HG02678 (cell line): ENCODE measurements around the gene CADM2.

Experiments
- ATAC-seq: cut with Tn5 transposase; IDR thresholded peaks from one replicate; pipeline ENCODE4 v1.9.1; 2021; ENCODE audit warnings: mild to moderate bottlenecking, moderate library complexity; ENCODE audit not compliant: unreplicated experiment

CADM2 gene

DNA sequence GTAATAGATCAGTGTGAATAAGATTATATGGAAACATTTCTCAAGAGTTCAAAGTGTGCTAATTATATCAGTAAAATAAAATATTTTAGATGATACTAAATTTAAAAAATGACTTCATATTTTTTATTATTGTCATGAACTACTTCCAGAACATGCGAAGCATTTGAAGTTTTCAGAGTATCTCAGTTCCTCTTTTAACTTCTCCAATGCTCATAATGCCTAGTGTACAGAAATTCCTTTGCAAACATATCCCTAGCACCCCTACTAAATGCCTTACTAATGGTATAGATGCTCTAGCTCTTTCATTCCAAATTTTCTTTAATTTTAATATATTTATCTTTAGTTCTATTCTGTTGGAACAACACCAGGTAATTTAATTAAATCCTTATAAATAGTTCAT is 580.4 kb downstream of the CADM2 start:
- no peak for ATAC-seq

DNA sequence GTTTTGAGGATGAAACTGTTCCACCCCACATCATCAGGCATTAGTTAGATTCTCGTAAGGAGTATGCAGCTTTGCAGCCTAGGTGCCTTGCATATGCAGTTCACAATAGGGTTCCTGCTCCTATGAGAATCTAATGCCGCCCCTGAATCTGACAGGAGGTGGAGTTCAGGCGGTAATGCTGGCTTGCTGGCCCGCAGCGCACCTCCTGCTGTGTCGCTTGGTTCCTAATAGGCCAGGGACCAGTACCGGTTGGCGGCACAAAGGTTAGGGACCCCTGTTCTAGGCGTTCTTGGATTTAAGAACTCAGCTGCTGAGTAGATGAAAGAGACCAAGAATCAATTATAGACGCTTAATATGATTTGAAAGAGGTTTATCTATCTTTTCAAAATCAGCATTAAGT is 595.4 kb downstream of the CADM2 start:
- no peak for ATAC-seq

DNA sequence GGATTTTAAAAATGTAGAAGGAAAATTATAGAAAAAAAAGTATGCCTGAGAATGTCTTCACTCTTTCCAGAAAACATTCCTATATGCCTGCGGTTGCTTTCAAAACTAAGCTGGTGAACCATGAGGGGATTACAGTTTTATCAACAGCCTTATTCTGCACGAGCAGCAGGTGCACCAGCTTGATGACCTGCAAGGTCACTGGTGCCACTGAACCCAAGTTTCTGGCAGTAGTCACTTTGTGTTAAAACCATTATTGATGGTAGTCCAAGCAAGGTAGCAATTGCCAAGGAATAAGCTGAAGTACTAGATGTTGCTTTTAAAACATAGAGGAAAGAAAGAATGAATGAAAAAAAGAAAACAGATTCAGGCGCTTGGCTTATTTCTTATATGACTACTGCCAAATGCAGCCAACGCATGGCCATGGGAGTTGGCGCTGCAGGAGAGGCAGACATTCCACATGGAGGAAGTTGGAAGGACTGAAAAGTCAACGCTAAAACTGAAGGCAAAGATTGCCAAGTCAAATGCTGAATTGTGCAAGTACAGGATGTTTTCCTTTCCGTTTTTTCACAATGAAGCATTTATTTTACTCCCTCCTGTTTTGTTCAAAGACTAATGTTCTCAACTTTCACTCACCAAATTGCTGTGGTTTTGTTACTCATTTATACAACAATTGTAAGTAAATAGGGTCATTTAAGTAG is 601.4 kb downstream of the CADM2 start:
- ATAC-seq, result no peak

DNA sequence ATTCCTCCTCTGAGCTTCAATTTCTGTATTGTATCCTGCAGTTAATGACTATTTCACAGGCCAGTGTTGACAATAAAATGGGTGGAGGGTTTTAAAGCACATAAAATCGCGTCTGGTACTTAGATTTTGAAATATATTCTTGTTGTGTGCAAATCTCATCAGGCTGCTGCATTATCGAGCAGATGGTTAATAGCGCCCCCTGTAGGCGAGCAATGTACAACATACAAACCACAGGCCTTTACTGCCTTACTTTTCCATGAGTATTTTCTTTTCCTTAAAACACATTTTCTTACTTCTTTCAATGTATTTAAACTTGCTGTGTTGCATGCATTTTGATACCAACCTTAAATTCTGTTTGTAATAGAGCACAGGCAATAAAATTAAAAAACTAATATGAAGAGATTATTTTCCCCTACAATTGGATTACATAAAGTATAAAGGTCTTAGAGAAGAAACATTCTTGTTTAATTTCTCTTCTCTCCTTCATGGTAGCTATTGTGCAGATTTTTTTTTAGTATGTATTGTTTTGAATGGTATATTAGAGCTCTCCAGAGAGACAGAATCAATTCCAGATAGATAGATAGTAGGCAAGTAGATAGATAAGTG is 608.4 kb downstream of the CADM2 start:
- ATAC-seq, result no peak

DNA sequence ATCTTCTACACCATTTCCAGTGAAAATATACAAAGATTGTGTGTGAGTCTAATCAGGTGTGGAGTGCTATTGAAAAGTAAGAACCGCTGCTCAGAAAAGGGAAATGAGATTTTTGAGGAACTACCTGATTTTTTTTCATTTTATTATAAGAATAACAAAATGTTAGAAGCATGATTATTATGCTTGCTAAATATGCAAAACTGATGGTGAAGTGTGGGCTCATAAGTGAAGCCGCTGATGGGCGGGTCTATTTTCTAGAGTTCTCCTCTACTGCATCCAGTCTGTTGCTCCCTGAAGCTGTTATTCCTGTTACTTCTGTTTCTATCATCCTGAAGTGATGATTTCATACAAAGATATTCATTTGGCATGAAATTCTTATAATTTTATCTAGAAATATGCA is 612.0 kb downstream of the CADM2 start:
- no peak for ATAC-seq

DNA sequence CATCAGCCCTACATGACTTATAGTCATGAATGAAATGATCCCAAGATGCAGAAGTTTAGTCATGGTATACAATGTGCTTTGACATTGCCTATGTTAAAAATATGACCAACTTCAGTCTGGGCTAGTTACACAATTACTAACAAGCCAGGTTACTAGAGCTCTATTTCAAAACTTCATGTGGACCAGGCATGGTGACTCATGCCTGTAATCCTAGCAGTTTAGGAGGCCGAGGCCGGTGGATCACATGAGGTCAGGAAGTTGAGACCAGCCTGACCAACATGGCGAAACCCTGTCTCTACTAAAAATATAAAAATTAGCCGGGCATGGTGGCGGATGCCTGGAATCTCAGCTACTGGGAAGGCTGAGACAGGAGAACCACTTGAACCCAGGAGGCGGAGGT is 613.0 kb downstream of the CADM2 start:
- no peak for ATAC-seq

DNA sequence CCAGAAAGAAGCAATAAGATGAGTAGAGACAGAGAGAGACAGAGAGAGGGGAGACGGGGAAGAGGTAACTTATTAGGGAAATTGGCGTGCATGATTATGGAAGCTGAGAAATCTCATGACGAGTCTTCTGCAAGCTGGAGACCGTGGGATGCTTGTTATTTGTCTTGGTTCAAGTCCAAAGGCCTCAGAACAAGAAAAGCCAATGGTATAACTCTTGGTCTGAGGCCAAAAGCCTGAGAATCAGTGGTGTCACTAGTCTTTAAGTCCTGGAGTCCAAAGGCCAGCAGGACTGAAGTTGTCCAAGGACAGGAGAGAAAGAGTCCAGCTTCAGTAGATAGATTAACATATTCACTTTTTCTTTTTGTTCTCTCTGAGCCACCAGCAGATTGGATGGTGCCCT is 613.6 kb downstream of the CADM2 start:
- ATAC-seq, result no peak

DNA sequence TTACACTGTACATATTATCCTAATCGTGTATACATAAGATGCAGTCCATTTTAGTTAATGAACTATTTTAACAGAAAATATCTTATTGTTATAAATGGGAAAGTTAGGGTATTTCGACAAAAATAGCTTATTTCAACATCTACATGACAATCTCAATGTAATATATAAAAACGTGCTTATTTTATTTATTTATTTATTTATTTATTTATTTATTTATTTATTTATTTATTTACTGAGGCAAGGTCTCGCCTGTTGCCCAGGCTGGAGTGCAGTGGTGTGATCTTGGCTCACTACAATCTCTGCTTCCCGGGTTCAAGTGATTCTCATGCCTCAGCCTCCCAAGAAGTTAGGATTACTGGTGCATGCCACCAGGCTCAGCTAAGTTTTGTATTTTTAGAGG is 614.2 kb downstream of the CADM2 start:
- no peak for ATAC-seq

DNA sequence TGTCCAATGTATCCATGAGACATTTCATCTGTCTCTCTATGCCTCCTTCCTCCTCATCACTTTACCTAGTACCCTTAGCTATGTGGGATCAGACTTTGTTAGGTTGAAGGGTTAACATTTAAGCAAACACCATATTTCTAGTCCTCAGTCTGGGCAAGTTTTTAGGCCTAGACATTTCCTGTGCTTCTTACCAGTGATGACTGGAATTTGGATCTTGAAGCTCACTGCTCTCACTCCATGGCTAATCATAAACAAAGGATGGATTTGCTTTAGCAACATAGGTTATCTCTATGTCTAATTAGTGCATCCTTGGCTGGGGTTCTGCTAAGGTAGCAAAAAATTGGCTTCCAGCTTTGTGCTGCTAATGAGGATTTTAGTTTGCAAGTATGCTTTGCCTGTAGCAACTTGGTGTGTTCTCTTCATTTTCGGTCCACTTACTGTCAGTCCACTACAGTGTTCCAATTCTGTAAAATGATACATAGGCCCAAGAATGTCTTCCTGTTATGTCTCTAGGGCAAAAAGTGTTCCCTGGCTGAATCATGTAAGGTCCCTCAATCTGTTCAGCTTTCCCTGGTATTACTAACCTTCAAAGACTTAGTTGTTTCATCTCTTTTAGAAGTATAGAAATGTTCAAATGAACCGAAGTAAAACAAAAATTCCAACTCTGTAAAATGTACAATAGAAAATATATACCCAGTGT is 615.4 kb downstream of the CADM2 start:
- no peak for ATAC-seq

DNA sequence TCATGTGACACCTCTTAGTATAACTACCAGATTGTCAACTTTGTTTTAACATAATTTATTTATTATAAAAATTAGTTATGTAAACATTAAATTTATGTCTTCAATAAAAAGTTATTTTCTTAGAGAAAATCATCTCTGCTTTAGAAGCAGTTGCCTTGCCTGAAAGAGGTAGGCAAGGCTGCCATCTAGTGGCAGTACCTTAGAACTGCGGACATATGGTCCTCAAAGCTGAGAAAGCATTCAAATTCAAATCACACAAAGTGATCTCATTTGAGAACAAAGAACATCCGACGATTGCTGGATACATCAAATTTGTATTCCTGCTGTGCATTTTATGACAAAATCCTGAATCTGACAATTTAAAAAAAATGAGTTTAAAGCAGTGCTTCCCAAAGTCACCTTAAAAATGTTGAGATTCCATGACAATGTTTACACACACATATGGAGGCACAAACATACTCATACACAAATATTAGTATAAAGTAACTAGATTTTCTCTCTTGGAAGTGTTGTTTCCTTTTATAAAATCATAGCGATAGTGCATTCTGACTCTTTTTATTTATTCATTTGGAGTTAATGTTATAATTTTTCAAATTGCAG is 617.4 kb downstream of the CADM2 start:
- ATAC-seq, result peak; percentile 84

DNA sequence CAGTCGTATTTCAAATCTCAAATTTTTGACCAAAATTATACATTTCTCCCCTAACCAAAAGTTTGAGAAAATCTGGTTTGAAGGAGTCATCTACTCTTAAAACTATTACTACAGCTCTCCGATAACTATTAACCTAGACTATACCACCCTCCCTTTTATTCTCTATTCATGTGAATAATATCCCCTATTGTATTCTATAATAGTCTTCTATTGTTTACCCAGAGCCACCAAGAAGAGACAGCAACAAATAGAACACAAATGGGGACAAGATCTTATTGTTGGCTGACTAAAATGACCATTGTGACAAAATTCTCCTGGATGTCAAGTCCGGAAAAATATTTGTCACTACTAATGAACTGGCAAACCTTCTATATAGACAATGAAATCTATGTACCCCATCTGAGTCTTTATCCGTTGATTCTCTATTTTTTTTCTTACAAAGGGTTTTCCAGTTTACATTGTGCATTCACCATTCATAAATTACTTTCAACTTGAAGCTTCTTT is 618.0 kb downstream of the CADM2 start:
- no peak for ATAC-seq

DNA sequence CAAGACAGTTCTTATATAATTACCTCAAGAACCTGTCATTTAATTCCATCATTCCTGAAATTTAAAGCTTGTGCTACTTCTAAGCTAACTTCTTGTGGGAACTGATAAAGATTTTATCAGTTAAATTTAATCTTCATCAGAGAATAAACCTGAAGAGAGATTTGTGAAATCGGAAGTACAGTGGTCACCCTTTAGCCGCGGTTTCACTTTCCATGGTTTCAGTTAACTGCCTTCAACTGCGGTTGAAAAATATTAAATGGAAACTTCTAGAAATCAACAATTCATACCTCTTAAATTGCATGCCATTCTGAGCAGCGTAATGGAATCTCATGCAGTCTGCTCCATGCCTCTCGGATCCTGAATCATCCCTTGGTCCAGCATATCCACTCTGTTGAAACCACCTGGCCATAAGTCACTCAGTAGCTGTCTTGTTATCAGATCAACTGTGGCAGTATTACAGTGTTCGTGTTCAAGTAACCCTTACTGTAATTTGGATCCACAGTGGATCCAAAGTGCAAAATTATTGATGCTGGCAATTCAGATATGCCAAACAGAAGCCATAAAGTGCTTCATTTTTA is 626.1 kb downstream of the CADM2 start:
- peak; percentile 72 for ATAC-seq

DNA sequence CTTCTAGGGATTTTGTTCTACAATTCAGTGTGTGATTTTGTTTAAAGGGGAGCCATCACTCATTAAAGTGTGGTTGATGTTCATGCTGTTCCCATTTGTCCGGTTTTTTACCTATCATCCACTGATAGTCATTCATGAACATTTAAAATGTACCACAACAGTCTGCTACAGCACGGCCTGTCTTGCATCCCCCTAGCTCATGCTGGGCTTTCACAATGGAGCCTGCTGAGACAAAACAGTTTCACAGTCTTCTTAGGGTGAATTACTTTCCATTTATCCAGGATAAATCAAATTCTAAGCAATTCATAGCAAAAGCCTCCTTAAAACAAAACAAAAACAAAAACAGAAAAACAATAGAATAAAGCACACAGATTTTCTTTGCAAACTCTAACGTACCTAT is 627.2 kb downstream of the CADM2 start:
- ATAC-seq, result no peak

DNA sequence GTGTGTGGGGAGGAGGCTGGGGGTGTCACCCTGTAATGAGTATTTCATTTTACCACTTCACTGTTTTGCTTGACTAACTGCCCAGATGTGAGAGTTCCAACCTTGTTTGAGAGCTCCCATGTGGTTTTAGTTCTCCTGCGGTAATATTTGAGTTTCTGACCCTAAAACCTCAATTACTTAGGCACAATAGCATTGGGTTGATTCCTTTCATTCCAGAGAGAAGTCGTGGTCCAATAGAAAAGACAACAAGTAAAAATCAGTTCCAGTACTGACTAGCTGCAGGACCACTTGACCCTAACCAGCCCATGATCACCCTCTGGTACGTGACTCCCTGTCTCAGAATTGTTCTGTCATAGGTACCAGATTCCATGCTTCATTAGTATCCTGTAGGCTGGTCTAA is 630.4 kb downstream of the CADM2 start:
- ATAC-seq, result no peak

DNA sequence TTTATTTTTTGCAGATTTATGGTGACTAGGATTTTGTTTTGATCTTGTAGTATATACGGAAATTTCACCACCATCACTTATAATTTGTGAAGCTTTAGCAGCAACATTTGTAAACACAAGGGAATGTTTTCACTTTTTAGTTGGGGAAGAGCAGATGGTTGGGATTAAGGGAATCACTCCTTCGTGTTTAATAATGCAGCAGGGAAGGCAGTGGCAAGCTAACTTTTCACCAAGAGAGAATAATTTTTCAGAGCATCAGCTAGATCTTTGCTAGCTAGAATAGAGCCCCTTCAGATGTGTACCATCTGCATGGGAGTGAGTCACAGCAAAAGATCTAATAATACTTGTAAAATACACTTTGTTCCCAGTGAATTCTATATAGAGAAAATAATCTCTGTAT is 632.7 kb downstream of the CADM2 start:
- ATAC-seq, result no peak

DNA sequence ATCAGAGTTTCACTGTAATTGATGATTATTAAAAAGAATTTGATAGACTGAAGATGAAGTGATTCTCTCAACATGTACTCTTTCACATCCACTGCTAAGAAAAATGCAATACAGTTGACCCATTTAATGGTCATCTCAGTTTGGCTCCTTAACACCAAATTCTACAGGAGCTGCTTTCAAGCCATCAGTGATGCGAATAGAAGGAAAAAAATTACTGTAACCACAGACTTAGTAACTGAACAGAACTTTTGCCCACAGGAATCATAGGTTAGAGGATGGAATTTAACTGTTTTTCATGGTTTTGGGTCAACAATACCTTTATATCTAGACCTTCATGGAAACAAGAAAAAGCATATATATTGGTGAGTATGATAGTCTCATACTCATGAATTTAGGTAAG is 633.5 kb downstream of the CADM2 start:
- ATAC-seq, result no peak

DNA sequence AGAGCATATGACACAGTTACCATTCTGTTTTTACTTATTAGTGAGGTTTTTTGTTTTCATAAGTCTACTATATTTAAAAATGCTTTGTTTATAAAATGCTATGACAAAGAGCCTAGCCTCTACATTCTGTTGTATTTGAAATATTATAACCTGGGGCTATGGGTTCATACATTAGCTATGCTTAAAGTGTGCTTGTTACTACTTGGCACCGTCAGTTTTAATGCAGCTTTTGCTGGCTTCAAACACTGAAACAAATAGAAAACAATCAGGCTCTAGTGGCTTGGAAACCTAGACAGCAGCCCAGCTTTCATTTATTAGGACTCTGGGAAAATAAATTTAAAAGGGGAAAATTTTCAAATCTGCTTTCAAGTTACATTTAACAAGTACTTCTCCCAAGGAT is 635.9 kb downstream of the CADM2 start:
- no peak for ATAC-seq

DNA sequence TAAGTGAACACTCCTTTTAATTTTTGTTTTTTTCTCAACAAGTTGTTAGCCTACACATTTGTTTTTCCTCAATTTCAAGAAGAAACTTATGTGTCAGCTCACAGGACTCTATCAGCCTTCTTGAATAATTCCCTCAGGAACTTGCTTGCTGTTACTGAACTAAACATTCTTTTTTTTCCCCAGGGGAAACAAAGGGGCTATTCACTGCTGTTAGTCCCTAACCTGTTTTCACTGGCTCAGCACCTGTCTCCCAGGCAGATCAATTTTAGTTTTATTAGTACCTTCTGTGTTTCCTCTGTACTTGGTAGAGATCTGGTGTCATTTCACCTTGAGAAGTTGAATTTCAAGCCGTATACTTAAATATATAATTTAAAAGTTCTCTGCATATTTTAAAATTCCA is 644.6 kb downstream of the CADM2 start:
- no peak for ATAC-seq

DNA sequence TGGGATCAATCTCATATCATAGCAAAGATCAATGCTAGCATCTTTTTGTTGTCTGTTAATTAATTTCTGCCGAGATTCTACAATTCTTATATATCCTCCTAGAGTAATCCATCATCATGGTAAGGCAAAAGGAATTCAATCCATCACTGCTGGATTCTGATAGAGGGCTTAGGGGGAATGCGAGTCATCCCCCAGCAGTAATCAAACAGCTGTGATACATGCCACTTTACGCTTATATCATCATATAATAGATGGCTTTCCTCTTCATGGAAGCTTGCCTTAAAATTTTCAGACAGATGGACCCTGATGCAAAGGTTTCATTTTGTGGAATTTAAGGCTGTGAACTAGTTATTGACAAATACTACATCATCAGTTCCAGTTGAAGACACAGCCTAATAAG is 645.9 kb downstream of the CADM2 start:
- ATAC-seq, result no peak

DNA sequence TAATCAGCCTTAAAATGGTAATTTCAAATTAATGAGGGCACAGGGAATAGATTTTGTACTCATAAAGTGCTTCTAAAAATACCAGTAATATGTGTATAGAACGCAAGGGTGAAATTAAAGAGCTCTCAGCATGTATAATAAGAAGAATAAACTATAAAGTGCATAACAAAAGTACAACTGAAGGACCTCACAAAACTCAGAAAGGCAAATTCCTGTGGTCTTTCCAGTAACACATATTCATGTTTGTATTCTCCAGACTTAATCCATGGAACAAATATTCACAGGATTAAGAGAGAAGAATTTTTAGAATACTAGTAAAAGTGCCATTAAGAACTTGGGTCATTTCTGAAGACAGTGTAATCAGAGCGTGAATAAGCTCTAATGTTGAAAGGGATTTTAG is 646.3 kb downstream of the CADM2 start:
- ATAC-seq, result no peak

DNA sequence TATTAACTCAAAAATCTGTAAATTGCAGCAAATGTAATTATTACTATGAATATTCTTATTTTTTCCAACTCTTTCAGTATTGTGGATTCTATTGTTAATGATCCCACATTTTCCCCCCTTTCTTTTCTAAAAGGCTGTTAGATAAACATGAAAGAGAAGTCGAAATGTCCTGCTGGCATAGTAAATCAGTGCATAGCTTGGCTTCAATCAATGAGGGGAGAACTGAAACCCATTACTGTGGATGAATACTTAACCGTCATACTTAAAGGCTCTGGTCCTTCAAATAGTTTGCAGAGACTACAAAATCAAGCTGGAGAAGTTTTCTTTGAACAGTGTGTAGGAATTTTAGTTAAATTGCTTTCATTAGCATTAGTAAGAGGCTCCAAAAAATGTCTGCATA is 667.9 kb downstream of the CADM2 start:
- no peak for ATAC-seq

DNA sequence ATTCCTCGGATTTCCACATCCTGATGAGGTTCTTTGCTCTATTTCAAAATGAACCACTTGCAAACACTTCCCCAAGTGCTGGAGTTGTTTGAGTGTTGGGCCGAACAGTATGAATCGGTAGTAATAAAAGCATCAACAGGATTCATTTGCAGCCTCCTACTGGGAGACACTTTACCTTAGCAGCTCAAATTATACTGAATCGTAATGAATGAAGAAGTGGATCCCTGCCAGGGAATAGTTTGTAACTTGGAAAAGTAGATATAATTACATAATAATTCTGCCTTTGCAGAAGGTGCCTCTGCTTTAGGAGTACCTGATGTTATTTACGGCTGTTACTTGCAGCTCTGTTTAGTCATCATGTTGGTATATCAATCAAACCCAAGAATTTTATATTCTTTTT is 669.1 kb downstream of the CADM2 start:
- ATAC-seq, result no peak
